Tibial nerve (tissue), 4 donors: ENCODE measurements around the gene DYNLT2B. TPM values are rescaled to one million over a fixed set of nuclear protein-coding genes. Genes with fewer than 3 reads are reported as not detected.
"Not testable (repeated sequence)": the region's sequence is repeated elsewhere in the genome, so short reads cannot be mapped to it uniquely, and the experiment has no call there.

Experiments
- DNase-seq, 2 donors: peaks; one replicate each; pipeline ENCODE4 v3.0.0-alpha.2; 2019; ENCODE audit warnings: low spot score in 2 of 2
- H3K27ac ChIP-seq, 4 donors: fragments of 200-600 bp; sonication (generic) in 3 of 4; one replicate each; pipeline ENCODE4 v1.5.1; 2017 to 2019; ENCODE audit warnings: mild to moderate bottlenecking in 1 of 4
- H3K27me3 ChIP-seq, 2 donors: fragments of 200-600 bp; sonication (generic) in 1 of 2; one replicate each; pipeline versions ENCODE4 v1.5.1 to v1.6.0; 2017 to 2019
- H3K36me3 ChIP-seq, 3 donors: fragments of 200-600 bp; sonication (generic); one replicate each; pipeline ENCODE4 v1.5.1; 2018 to 2019
- H3K4me1 ChIP-seq, 4 donors: fragments of 200-600 bp; sonication (generic) in 3 of 4; one replicate each; pipeline ENCODE4 v1.5.1; 2017 to 2019
- H3K4me3 ChIP-seq, 4 donors: fragments of 200-600 bp; sonication (generic) in 3 of 4; one replicate each; pipeline ENCODE4 v1.5.1; 2017 to 2019; ENCODE audit warnings: mild to moderate bottlenecking in 1 of 4, moderate library complexity in 1 of 4
- H3K9me3 ChIP-seq, 4 donors: fragments of 200-600 bp; sonication (generic) in 3 of 4; one replicate each; pipeline ENCODE4 v1.5.1; 2017 to 2019
- CTCF ChIP-seq, 5 experiments: fragments of 200-600 bp in 3 of 5; fragments of 450-650 bp in 2 of 5; sonication (generic) in 3 of 5; IDR thresholded peaks; one replicate each; pipeline ENCODE4 v1.5.1; 2016 to 2019; ENCODE audit warnings: antibody characterized with exemption in 5 of 5, mild to moderate bottlenecking in 3 of 5, moderate library complexity in 2 of 5
- EP300 ChIP-seq, 2 donors: sonication (generic); formaldehyde crosslinking; IDR thresholded peaks; one replicate each; pipeline ENCODE4 v1.6.1; 2017; ENCODE audit warnings: antibody characterized with exemption in 2 of 2, mild to moderate bottlenecking in 1 of 2
- POLR2A ChIP-seq, 2 donors: fragments of 450-650 bp; IDR thresholded peaks; one replicate each; pipeline ENCODE4 v1.6.1; 2017; ENCODE audit warnings: antibody characterized with exemption in 2 of 2, mild to moderate bottlenecking in 2 of 2, moderate library complexity in 2 of 2
- WGBS, 2 donors: methylation state at CpG; one replicate each; pipeline ENCODE4 v1.1.5; 2018; 5-methylcytosine and 5-hydroxymethylcytosine counted together
- total RNA-seq, 4 donors: library from RNA; depleted of rRNA; stranded (reverse); fragments of >200 nt; gene quantifications; one replicate each; pipeline ENCODE4 v1.1.0, GENCODE V29; 2016

The DYNLT2B gene
- total RNA-seq: 10 to 100 TPM in 1 of 4 donors, 1 to 10 TPM in 3; 6.9 to 15.3 (median 8.1) TPM

- peak; percentile 60 to 73 for DNase-seq
- H3K27me3 ChIP-seq: no peaks in the 10 kb centered on the region
- H3K9me3 ChIP-seq: no peaks in the 10 kb centered on the region
- peak within 1 kb of the TSS; percentile 83 to 96 (median 94) for H3K27ac ChIP-seq
- peaks cover 0 to 6% (median 0%) of the 10 kb centered on the region in 3 donors for H3K36me3 ChIP-seq
- 0% methylated on average over 19 to 24 of the region's 92 CpGs for WGBS, 2 donors
- peaks cover 0 to 15% (median 0%) of the 10 kb centered on the region in 4 donors for H3K4me1 ChIP-seq
- TF ChIP-seq CTCF (IDR thresholded peaks at IDR 0.05): peak in 2 of 5 experiments; percentile 5 to 31
- peak in 1 of 2 donors; percentile 79 for TF ChIP-seq EP300 (IDR thresholded peaks at IDR 0.05)
- peak; percentile 53 to 71 for TF ChIP-seq POLR2A (IDR thresholded peaks at IDR 0.05)
- H3K4me3 ChIP-seq: peak within 1 kb of the TSS; percentile 80 to 87 (median 82)
Observed at GRCh38 chr3:196317687-196318467, at the start of gene DYNLT2B. TSS of gene DYNLT2B (minus strand) at chr3:196318240. CDS start at chr3:196318152, 88 bp downstream.

GRCh38 chr3:196365736-196366135 is 47.7 kb upstream of the DYNLT2B start:
- H3K9me3 ChIP-seq: no peaks in the 10 kb centered on the region
- no peaks in the 10 kb centered on the region for H3K27me3 ChIP-seq
- TF ChIP-seq POLR2A (IDR thresholded peaks at IDR 0.05) (no peak), EP300 (IDR thresholded peaks at IDR 0.05) (no peak), CTCF (IDR thresholded peaks at IDR 0.05) (no peak)
- peaks cover 0 to 75% (median 19%) of the 10 kb centered on the region in 3 donors for H3K36me3 ChIP-seq
- H3K4me3 ChIP-seq: no peak overlapping the region
- WGBS, 2 donors: 83 to 85% methylated on average over 4 of the region's 4 CpGs
- DNase-seq: no peak
- H3K4me1 ChIP-seq: no peaks in the 10 kb centered on the region
- H3K27ac ChIP-seq: no peak overlapping the region

- DNase-seq: no peak
- H3K27ac ChIP-seq: no peak overlapping the region
- H3K9me3 ChIP-seq: no peaks in the 10 kb centered on the region
- WGBS, 2 donors: 90% methylated on average over 7 of the region's 7 CpGs
- no peak overlapping the region for H3K4me3 ChIP-seq
- peaks cover 5 to 80% (median 21%) of the 10 kb centered on the region in 3 donors for H3K36me3 ChIP-seq
- H3K27me3 ChIP-seq: no peaks in the 10 kb centered on the region
- TF ChIP-seq EP300 (IDR thresholded peaks at IDR 0.05): no peak
- TF ChIP-seq CTCF (IDR thresholded peaks at IDR 0.05): no peak
- no peak for TF ChIP-seq POLR2A (IDR thresholded peaks at IDR 0.05)
- no peaks in the 10 kb centered on the region for H3K4me1 ChIP-seq
Observed at GRCh38 chr3:196360586-196360985, 42.5 kb upstream of the DYNLT2B start.

GRCh38 chr3:196358540-196358939 is 40.5 kb upstream of the DYNLT2B start:
- DNase-seq, H3K27me3 ChIP-seq, H3K4me1 ChIP-seq, H3K4me3 ChIP-seq, H3K9me3 ChIP-seq, H3K27ac ChIP-seq: not testable (repeated sequence)
- H3K36me3 ChIP-seq: peaks cover 6 to 96% (median 26%) of the 10 kb centered on the region in 3 donors
- WGBS, 2 donors: 96 to 100% methylated on average over 4 of the region's 4 CpGs

GRCh38 chr3:196357905-196358304 is 39.9 kb upstream of the DYNLT2B start:
- Histone ChIP-seq H3K4me1 (peaks cover 0 to 4% (median 0%) of the 10 kb centered on the region in 4 donors), H3K27me3 (no peaks in the 10 kb centered on the region), H3K4me3 (no peak overlapping the region), H3K27ac (no peak overlapping the region), H3K36me3 (peaks cover 6 to 96% (median 22%) of the 10 kb centered on the region in 3 donors), H3K9me3 (no peaks in the 10 kb centered on the region)
- 79% methylated on average over 7 of the region's 7 CpGs for WGBS, 2 donors
- no peak for DNase-seq
- TF ChIP-seq CTCF (IDR thresholded peaks at IDR 0.05): no peak
- no peak for TF ChIP-seq EP300 (IDR thresholded peaks at IDR 0.05)
- TF ChIP-seq POLR2A (IDR thresholded peaks at IDR 0.05): no peak
